Fibroblast of pulmonary artery (primary cell): ENCODE data around the gene CHRM4.

ENCODE experiments used
- DNase-seq: peaks from one replicate; pipeline ENCODE4 v3.0.0-alpha.2; 2010; ENCODE audit warnings: low read depth
- H3K4me3 ChIP-seq: replicated peaks from 2 replicates; pipeline ENCODE4 v1.5.1; 2011; ENCODE audit warnings: low read depth, mild to moderate bottlenecking, control low read depth, low read length, moderate library complexity
- CTCF ChIP-seq: IDR thresholded peaks from 2 replicates; pipeline ENCODE4 v1.5.1; 2011; ENCODE audit warnings: mild to moderate bottlenecking, control low read depth, low read length, inconsistent platforms; ENCODE audit errors: missing control alignments

The CHRM4 gene

GRCh38 chr11:46342239-46342638 lies 49.3 kb downstream of the CHRM4 start:
- no peak for TF ChIP-seq CTCF
- DNase-seq: peak; percentile 50
- no peak overlapping the region for H3K4me3 ChIP-seq

GRCh38 chr11:46341454-46341853 lies 50.1 kb downstream of the CHRM4 start:
- H3K4me3 ChIP-seq: no peak overlapping the region
- no peak for DNase-seq
- TF ChIP-seq CTCF: no peak

- no peak for TF ChIP-seq CTCF
- no peak overlapping the region for H3K4me3 ChIP-seq
- DNase-seq: peak; percentile 21
These were observed 51.8 kb downstream of the CHRM4 start for GRCh38 chr11:46339816-46340215.

- H3K4me3 ChIP-seq: no peak overlapping the region
- DNase-seq: no peak
- no peak for TF ChIP-seq CTCF
These were observed 52.4 kb downstream of the CHRM4 start for GRCh38 chr11:46338988-46339666.

GRCh38 chr11:46338636-46338987 lies 53.0 kb downstream of the CHRM4 start:
- H3K4me3 ChIP-seq: no peak overlapping the region
- no peak for DNase-seq
- TF ChIP-seq CTCF: no peak

- H3K4me3 ChIP-seq: no peak overlapping the region
- DNase-seq: no peak
These were observed 53.8 kb downstream of the CHRM4 start for GRCh38 chr11:46337626-46338345.

More at GRCh38 chr11:46337626-46338345, 53.8 kb downstream of the CHRM4 start:
- no peak for TF ChIP-seq CTCF
